GM23338 (cell line): Measurements from ENCODE around the gene CDC25B. TPM values are rescaled to one million over a fixed set of nuclear protein-coding genes. Genes with fewer than 3 reads are reported as not detected.

Experiments
- ATAC-seq: fragments of 200-7000 bp; cut with Tn5 transposase; 3 replicates; pipeline ENCODE4 v1.9.1; 2020
- DNase-seq: peaks from one replicate; pipeline ENCODE4 v3.0.0-alpha.2; 2015; ENCODE audit warnings: low spot score
- H2AFZ ChIP-seq: fragments of 200-600 bp; sonication (generic); 2 replicates; pipeline ENCODE4 v1.8.0; 2016; ENCODE audit warnings: antibody characterized with exemption, mild to moderate bottlenecking, moderate library complexity
- H3F3A ChIP-seq: fragments of 200-600 bp; sonication (generic); replicated peaks from 2 replicates; pipeline ENCODE4 v1.8.0; 2017; ENCODE audit warnings: antibody characterized with exemption, mixed run types, low read depth
- H3K27ac ChIP-seq: fragments of 200-600 bp; sonication (generic); 2 replicates; pipeline ENCODE4 v1.6.1; 2016; ENCODE audit warnings: low read depth
- H3K27me3 ChIP-seq: fragments of 200-600 bp; sonication (generic); 2 replicates; pipeline ENCODE4 v1.8.0; 2016; ENCODE audit warnings: mild to moderate bottlenecking, mixed run types, moderate library complexity; ENCODE audit not compliant: insufficient read depth
- H3K36me3 ChIP-seq: fragments of 200-600 bp; sonication (generic); 2 replicates; pipeline ENCODE4 v1.8.0; 2016; ENCODE audit warnings: mild to moderate bottlenecking; ENCODE audit not compliant: insufficient read depth
- H3K4me1 ChIP-seq: fragments of 200-600 bp; sonication (generic); 2 replicates; pipeline ENCODE4 v1.8.0; 2016; ENCODE audit warnings: mild to moderate bottlenecking, moderate library complexity; ENCODE audit not compliant: insufficient read depth
- H3K4me2 ChIP-seq: fragments of 200-600 bp; sonication (generic); 2 replicates; pipeline ENCODE4 v1.7.1; 2017; ENCODE audit warnings: mixed run types
- H3K4me3 ChIP-seq: fragments of 200-600 bp; sonication (generic); 2 replicates; pipeline ENCODE4 v1.6.1; 2016; ENCODE audit warnings: mixed run types
- H3K79me2 ChIP-seq: fragments of 200-600 bp; sonication (generic); replicated peaks from 2 replicates; pipeline ENCODE4 v1.8.0; 2017; ENCODE audit warnings: mild to moderate bottlenecking; ENCODE audit not compliant: insufficient read depth
- H3K9me2 ChIP-seq: fragments of 200-600 bp; sonication (generic); 2 replicates; pipeline ENCODE4 v1.8.0; 2017; ENCODE audit not compliant: insufficient read depth
- H4K20me1 ChIP-seq: fragments of 200-600 bp; sonication (generic); replicated peaks from 2 replicates; pipeline ENCODE4 v1.8.0; 2017; ENCODE audit warnings: mild to moderate bottlenecking; ENCODE audit not compliant: insufficient read depth
- H3K27ac Mint-ChIP-seq: 2 replicates; pipeline ENCODE4 v1.8.0; 2020; ENCODE audit warnings: inconsistent platforms, mild to moderate bottlenecking, moderate library complexity, mixed read lengths
- H3K27me3 Mint-ChIP-seq: 3 replicates; pipeline ENCODE4 v1.8.0; 2022; ENCODE audit warnings: low read depth, mild to moderate bottlenecking, moderate library complexity, mixed read lengths, inconsistent platforms; ENCODE audit not compliant: insufficient read depth, poor library complexity
- H3K36me3 Mint-ChIP-seq: 3 replicates; pipeline ENCODE4 v1.8.0; 2021; ENCODE audit warnings: low read depth, mild to moderate bottlenecking, inconsistent platforms, moderate library complexity, mixed read lengths
- H3K4me1 Mint-ChIP-seq: 3 replicates; pipeline ENCODE4 v1.8.0; 2020; ENCODE audit warnings: mild to moderate bottlenecking, inconsistent platforms, mixed read lengths
- H3K4me3 Mint-ChIP-seq: 3 replicates; pipeline ENCODE4 v1.8.0; 2021; ENCODE audit warnings: moderate library complexity, mild to moderate bottlenecking, inconsistent platforms, mixed read lengths
- H3K9me3 Mint-ChIP-seq: 3 replicates; pipeline ENCODE4 v1.8.0; 2020; ENCODE audit warnings: moderate library complexity, mild to moderate bottlenecking, inconsistent platforms, mixed read lengths
- CREB1 ChIP-seq: fragments of 250-450 bp; sonication (Bioruptor Pico); IDR thresholded peaks from 2 replicates; pipeline ENCODE4 v1.5.0; 2020; ENCODE audit warnings: low read depth, mild to moderate bottlenecking, moderate library complexity
- CTCF ChIP-seq, 2 experiments: fragments of 200-600 bp in 1 of 2; sonication (generic) in 1 of 2; conservative IDR thresholded peaks; 2 replicates each; pipeline versions ENCODE4 v1.5.1 to v1.6.1; 2016 to 2017; ENCODE audit warnings: antibody characterized with exemption in 2 of 2, low read depth in 2 of 2, mild to moderate bottlenecking in 2 of 2, moderate library complexity in 1 of 2
- ETS1 ChIP-seq: IDR thresholded peaks from 2 replicates; pipeline ENCODE4 v1.6.1; 2016; ENCODE audit warnings: antibody characterized with exemption
- EZH2 ChIP-seq: fragments of 200-600 bp; sonication (generic); IDR thresholded peaks from one replicate; pipeline ENCODE4 v1.8.0; 2017; ENCODE audit warnings: antibody characterized with exemption, mild to moderate bottlenecking, low read depth; ENCODE audit not compliant: unreplicated experiment
- EZH2phosphoT487 ChIP-seq: fragments of 200-600 bp; sonication (generic); IDR thresholded peaks from one replicate; pipeline ENCODE4 v1.8.1; 2018; ENCODE audit warnings: antibody characterized with exemption; ENCODE audit not compliant: unreplicated experiment
- JUNB ChIP-seq: IDR thresholded peaks from one replicate; pipeline ENCODE4 v1.6.1; 2016; ENCODE audit warnings: antibody characterized with exemption; ENCODE audit not compliant: unreplicated experiment
- NANOG ChIP-seq: IDR thresholded peaks from 2 replicates; pipeline ENCODE4 v1.6.1; 2016; ENCODE audit warnings: antibody characterized with exemption, borderline replicate concordance
- POLR2AphosphoS5 ChIP-seq: IDR thresholded peaks from 2 replicates; pipeline ENCODE4 v1.6.1; 2016; ENCODE audit warnings: antibody characterized with exemption, low read depth
- REST ChIP-seq: IDR thresholded peaks from one replicate; pipeline ENCODE4 v1.6.1; 2018; ENCODE audit warnings: antibody characterized with exemption; ENCODE audit not compliant: unreplicated experiment
- STAT1 ChIP-seq: IDR thresholded peaks from one replicate; pipeline ENCODE4 v1.6.1; 2016; ENCODE audit warnings: antibody characterized with exemption; ENCODE audit not compliant: unreplicated experiment
- ZNF114 ChIP-seq: fragments of 250-450 bp; sonication (Bioruptor Pico); IDR thresholded peaks from 2 replicates; pipeline ENCODE4 v1.5.0; 2020; ENCODE audit warnings: mild to moderate bottlenecking, moderate library complexity
- ZNF331 ChIP-seq: fragments of 250-450 bp; sonication (Bioruptor Pico); IDR thresholded peaks from 2 replicates; pipeline ENCODE4 v1.5.0; 2020; ENCODE audit warnings: low read depth, mild to moderate bottlenecking, moderate library complexity
- ZNF462 ChIP-seq: fragments of 250-450 bp; sonication (Bioruptor Pico); IDR thresholded peaks from 2 replicates; pipeline ENCODE4 v1.5.0; 2020; ENCODE audit warnings: mild to moderate bottlenecking, moderate library complexity
- polyA plus RNA-seq: library from polyadenylated mRNA; unstranded; fragments of >200 nt; fragmentation: Nextera tagmentation; extraction: Ambion mirVana; gene quantifications from 2 replicates; pipeline ENCODE4 v1.2.1, GENCODE V29; 2016
- total RNA-seq: library from RNA; depleted of rRNA; stranded (reverse); fragments of >200 nt; shearing (Covaris generic); gene quantifications from 2 replicates; pipeline ENCODE4 v1.2.3, GENCODE V29; 2014

Gene CDC25B
- total and polyA plus RNA-seq, 2 experiments from 2014 or later: 10.5 to 33.0 TPM

GRCh38 chr20:3753501-3754275 is 42.4 kb upstream of the CDC25B start:
- peaks cover 14% of the 10 kb centered on the region for H3F3A ChIP-seq
- peaks cover 16% of the 10 kb centered on the region for H4K20me1 ChIP-seq
- H3K4me1 Mint-ChIP-seq: peaks cover 15% of the 10 kb centered on the region
- TF ChIP-seq CTCF (conservative IDR thresholded peaks at IDR 0.05; ENCODE audit: low read depth in 2 of 2) (no peak), ETS1 (no peak), ZNF114 (CRISPR knock-in tag) (no peak), STAT1 (no peak), JUNB (no peak), CREB1 (no peak), POLR2AphosphoS5 (no peak), NANOG (no peak), ZNF331 (CRISPR knock-in tag) (no peak), EZH2 (no peak), REST (no peak), ZNF462 (CRISPR knock-in tag) (no peak), EZH2phosphoT487 (no peak)
- H3K9me2 ChIP-seq: no peaks in the 10 kb centered on the region
- no peak overlapping the region for H3K4me3 Mint-ChIP-seq
- DNase-seq (no peak), ATAC-seq (no peak)
- no peaks in the 10 kb centered on the region for H3K79me2 ChIP-seq
- no peak overlapping the region for H3K4me2 ChIP-seq
- peaks cover 12% of the 10 kb centered on the region; the same call in 1 of the 2 replicates for H3K4me1 ChIP-seq
- no peak overlapping the region for H2AFZ ChIP-seq
- H3K36me3 Mint-ChIP-seq: peaks cover 15% of the 10 kb centered on the region
- H3K27me3 ChIP-seq: peaks cover 22% of the 10 kb centered on the region
- H3K27ac Mint-ChIP-seq: no peak overlapping the region
- peaks cover 4% of the 10 kb centered on the region; the same call in 1 of the 3 replicates for H3K9me3 Mint-ChIP-seq
- H3K27ac ChIP-seq: no peak overlapping the region
- peaks cover 7% of the 10 kb centered on the region; the same call in 1 of the 2 replicates for H3K36me3 ChIP-seq
- peaks cover 31% of the 10 kb centered on the region for H3K27me3 Mint-ChIP-seq
- no peak overlapping the region for H3K4me3 ChIP-seq
